Measurements from ENCODE around the gene EIF2AK2.
"Not testable (repeated sequence)": the region's sequence is repeated elsewhere in the genome, so short reads cannot be mapped to it uniquely, and the experiment has no call there.

The EIF2AK2 gene

DNA sequence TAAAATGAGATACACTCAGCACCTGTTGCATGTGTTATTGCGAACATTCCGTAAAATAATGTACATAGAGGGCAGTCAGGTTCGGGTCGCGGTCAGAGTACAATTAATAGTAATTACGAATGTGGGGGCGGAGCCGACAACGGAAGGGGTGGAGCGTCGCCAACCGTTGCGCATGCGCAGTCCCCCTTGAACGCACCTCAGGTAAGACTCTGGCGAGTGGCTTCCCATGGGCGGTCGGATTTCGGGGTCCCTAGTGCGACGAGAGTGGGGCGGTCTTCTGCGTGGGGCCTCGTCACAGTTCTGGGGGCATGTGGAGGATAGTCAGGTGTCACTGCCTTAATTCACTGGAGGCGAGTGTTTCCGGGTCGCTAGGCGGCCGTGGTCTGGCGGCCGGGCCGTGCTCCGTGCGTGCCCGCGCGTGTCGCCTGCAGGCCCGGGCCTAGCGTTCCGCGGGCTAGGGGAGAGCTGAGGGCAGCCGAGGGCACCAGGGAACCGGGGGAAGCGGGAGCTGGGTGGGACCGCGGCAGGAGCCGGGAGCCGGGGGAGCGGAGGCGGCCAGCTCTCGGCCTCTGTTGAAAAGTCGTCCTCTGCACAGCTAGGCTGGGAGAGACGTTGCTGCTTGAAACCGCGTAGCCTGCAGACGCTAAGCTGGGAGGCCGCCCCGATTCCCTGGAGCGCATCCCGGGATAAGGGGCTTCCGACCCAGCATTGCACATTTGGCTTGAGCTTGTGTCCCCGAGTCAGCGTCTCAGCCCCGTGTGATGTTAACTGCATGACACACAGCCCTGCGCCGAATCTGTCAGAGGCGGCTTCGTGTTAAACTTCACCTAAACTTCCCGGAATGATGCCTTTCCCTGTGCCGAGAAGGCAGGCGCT, 39.8 kb upstream of the EIF2AK2 start, which contains the start of gene CEBPZOS:
Gene CEBPZOS (plus strand): TSS at position 177 of the 876 bp plus-strand sequence. CDS start 3,209 bp downstream, outside the sequence.
- FAIRE-seq (no peak), DNase-seq (ENCODE audit: insufficient read length, low spot score) (peak; percentile 48)
- TF ChIP-seq, protein P1, sequence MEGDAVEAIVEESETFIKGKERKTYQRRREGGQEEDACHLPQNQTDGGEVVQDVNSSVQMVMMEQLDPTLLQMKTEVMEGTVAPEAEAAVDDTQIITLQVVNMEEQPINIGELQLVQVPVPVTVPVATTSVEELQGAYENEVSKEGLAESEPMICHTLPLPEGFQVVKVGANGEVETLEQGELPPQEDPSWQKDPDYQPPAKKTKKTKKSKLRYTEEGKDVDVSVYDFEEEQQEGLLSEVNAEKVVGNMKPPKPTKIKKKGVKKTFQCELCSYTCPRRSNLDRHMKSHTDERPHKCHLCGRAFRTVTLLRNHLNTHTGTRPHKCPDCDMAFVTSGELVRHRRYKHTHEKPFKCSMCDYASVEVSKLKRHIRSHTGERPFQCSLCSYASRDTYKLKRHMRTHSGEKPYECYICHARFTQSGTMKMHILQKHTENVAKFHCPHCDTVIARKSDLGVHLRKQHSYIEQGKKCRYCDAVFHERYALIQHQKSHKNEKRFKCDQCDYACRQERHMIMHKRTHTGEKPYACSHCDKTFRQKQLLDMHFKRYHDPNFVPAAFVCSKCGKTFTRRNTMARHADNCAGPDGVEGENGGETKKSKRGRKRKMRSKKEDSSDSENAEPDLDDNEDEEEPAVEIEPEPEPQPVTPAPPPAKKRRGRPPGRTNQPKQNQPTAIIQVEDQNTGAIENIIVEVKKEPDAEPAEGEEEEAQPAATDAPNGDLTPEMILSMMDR (IDR thresholded peaks at IDR 0.05; ENCODE audit: insufficient read depth, missing control alignments): no peak

DNA sequence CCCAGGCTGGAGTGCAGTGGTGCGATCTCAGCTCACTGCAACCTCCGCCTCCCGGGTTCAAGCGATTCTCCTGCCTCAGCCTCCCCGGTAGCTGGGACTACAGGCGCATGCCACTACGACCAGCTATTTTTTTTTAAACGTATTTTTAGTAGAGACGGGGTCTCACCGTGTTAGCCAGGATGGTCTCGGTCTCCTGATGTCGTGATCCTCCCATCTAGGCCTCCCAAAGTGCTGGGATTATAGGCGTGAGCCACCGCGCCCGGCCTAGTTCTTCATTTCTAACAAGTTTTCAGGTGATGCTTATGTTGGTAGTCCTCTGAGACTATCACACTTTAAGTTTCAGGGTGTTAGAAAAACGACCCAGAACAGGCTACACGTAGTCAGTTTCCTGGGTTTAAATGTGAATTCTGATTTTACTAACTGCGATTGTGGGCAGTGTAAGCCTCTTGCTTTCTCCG, 39.1 kb upstream of the EIF2AK2 start:
- FAIRE-seq; DNase-seq (ENCODE audit: insufficient read length, low spot score): not testable (repeated sequence)

DNA sequence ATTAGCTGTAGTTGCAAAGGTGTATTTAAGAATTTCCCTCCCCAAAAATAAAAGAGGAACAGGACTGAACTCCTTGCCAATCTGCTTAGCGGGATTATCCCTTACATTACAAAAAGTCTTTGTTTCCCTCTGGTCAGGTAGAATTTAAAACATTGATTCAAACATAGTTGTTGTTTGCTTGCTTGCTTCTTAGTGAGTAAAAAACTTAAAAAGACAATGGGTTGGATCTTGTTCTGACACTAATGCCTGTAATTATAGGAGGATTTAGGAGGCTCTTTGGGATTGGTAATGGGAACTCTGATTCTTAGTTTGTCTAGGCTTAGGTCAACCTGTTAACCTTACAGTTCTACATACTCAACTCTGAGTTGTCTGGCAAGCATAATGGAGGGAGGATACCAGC, 35.8 kb upstream of the EIF2AK2 start:
- FAIRE-seq: no peak
- TF ChIP-seq, protein P1 (IDR thresholded peaks at IDR 0.05; ENCODE audit: insufficient read depth, missing control alignments): no peak

DNA sequence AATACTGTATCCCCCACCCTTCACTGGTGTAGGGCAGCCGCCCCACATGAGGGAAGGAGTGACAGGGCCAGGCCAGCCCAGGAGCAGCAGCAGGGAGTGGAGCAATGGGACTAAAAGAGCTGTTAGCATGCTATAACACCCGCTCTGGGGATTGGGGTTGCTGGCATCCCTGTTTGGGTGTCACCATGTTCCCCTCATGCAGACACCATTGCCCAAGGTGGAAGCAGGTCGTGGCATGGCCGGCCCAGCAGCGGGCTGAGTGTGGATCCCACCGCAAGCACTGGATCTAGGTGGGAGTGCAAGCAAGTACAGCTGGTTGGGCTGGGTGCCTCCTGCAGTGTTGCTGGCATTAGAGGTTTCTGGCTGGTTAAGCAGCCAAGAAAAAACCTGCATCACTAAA, 35.0 kb upstream of the EIF2AK2 start:
- FAIRE-seq (no peak), DNase-seq (ENCODE audit: insufficient read length, low spot score) (no peak)
- TF ChIP-seq, protein P1 (IDR thresholded peaks at IDR 0.05; ENCODE audit: insufficient read depth, missing control alignments): no peak

More for the DNA sequence above, 35.8 kb upstream of the EIF2AK2 start:
- no peak for DNase-seq (ENCODE audit: insufficient read length, low spot score)

DNA sequence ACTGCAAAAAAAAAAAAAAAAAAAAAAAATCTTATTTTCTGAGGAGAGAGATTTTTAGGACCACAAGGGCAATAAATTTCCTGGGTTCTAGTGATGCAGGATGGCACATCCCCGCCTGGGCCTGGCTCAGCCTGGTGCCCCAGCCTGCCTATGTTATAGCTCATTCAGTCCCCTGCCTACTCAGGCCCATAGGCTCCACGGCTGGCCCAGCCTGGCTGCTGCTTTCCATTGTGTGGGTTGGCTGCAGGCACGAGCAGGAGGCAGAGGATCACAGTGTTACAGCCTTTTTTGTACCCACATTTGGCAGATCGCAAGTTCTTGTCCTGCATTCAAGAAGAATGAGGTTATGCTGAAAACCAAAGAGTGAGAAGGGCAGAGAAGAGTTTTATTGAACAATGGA, 34.5 kb upstream of the EIF2AK2 start:
- FAIRE-seq: no peak

DNA sequence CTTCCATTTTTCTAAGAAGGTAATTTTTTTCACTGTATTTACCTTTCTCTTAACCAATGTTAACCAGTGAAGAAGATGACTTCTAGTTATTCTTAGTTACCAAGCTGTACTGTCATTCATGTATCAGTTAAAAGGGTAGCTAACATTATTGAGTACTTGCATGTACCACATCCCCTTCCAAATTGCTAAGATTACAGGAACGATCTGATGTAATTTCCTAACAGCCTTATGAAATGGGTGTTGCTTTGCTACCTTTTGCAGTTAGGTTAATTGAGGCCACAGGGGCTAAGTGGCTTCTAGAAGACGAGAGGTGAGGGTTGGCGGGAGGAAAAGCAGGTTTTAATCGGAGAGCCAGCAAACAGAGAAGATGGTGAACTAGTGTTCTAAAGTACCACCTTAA, 33.5 kb upstream of the EIF2AK2 start:
- TF ChIP-seq, protein P1 (IDR thresholded peaks at IDR 0.05; ENCODE audit: insufficient read depth, missing control alignments): no peak
- FAIRE-seq (no peak), DNase-seq (ENCODE audit: insufficient read length, low spot score) (no peak)

More for the DNA sequence above, 34.5 kb upstream of the EIF2AK2 start:
- TF ChIP-seq, protein P1 (IDR thresholded peaks at IDR 0.05; ENCODE audit: insufficient read depth, missing control alignments): no peak
- no peak for DNase-seq (ENCODE audit: insufficient read length, low spot score)

DNA sequence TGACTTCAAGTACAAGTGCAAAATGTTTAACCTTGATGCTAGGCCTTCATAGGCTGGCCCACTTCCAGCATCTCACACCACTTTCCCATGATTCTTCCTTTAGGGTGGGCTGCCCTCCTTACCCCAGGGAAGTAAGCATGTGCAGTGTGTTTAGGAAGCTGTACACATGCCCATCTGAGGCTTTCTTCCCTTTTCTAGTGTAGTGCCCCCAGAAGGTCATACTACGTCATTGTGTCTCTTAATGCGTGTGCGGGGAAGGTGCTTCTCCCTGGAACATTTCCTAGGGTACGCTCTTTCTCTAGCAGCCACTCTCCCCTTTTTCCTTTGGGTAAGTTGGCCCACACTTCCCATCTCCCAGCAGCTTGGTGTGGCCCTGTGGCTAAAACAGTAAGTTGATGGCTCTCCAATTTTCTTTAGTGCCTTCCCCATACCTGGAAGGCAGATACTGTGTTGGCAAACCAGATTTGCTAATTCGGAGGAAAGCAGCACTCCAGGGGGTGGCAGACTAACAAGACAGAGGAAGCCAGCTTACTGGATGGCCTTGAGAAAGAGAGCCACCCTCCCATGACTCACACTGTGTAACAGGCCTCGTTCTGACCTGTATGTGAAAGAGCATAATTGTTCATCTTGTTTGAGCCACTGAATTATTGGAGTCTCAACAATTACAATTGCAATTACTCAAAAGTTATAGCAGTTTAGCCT, 32.8 kb upstream of the EIF2AK2 start:
- DNase-seq (ENCODE audit: insufficient read length, low spot score) (no peak), FAIRE-seq (no peak)
- TF ChIP-seq, protein P1 (IDR thresholded peaks at IDR 0.05; ENCODE audit: insufficient read depth, missing control alignments): no peak

All from D721Med (cell line).